HG02884 (cell line): Measurements from ENCODE around the gene ATP8A2.

Source experiments
- ATAC-seq: cut with Tn5 transposase; IDR thresholded peaks from one replicate; pipeline ENCODE4 v1.9.1; 2021; ENCODE audit warnings: mild to moderate bottlenecking, moderate library complexity; ENCODE audit not compliant: unreplicated experiment

Gene ATP8A2

DNA sequence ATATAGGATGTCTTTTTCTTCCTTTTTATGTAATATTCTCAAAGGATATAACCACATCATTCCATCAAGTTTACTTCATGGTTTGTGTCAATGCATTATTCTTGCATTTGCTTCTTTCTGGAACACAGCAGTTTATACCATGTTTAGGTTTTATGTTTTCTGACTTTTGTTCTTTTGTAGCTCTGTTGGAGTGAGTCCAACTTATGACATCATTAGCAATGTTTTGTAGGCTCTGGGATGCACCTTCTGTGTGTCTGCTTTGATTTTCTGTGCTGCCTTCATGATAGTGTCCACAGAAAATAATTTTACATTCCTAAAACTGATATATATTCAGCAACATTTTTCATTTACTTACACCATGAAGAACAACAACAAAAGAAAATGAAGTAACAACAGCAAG is 611.1 kb downstream of the ATP8A2 start:
- ATAC-seq: no peak

DNA sequence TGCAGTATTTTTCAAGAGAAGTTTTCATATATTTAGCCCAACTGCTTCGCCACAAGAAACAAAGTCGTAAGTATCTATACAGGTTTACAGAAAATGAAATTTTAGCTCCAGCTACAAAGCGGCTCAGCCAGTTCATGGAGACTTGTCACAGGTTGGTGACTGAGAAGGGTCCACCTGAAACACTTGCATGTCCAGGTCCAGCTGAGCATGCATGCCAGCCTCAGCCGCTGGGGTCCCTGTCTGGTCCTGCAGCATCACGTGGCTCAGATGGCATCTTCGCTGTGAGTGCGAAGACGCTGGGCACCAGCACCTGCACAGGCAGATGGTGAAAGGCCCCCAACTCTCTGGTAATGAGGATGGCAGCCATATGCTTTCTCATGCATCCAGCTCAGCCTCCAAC is 616.2 kb downstream of the ATP8A2 start:
- no peak for ATAC-seq

DNA sequence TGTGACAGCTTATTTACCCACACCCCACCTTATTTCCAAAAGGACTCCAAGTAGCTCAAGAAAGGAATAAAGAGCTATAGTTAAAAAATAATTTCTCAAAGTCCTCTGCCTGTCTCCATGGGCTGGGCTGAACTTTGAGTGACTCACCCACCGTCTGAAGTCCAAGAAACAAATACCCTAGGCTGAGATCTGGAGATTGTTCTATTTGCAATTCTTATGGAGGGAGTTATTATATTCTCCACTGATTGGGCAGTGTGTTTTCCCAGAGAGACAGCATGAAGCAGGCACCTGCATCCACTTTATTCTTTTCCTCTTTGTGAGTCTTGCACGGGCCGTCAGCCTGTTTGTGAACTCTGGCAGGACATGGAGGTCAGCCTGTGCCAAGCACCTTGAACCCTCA is 616.9 kb downstream of the ATP8A2 start:
- no peak for ATAC-seq

DNA sequence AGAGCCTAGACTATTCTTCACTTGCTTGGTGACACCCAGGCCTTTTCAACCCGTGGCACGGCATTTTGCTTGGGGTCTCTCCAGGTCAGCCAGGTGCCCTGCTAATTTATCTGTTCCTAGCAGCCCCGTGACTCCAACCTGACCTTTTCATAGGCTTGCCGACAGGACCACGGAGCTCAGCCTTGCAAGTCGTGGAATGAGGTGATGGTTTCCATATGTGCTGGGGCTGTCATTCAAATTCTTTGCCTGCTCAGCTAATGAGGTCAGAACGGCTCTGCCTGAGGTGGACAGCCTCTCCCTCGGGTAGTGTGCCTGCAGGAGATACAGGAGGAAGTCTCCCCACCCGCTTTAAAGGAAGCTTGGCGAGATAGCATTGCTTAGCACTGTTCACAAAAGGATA is 619.0 kb downstream of the ATP8A2 start:
- no peak for ATAC-seq

DNA sequence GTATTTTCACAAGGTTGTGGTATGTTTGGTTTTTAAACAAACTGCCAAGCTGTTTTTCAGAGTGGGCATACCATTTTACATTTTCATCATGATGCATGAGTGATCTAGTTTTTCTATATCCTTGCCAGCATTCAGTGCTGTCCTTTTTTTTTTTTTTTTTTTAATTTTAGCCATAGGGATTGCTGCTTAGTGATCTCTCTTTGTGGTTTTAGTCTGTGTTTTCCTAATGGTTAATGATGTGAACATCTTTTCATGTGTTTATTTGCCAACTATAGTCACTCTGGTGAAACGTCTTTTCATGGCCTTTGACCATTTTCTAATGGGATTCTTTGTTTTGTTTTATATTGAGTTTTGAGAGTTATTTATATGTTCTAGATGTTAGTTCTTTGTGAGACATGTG is 620.3 kb downstream of the ATP8A2 start:
- no peak for ATAC-seq

DNA sequence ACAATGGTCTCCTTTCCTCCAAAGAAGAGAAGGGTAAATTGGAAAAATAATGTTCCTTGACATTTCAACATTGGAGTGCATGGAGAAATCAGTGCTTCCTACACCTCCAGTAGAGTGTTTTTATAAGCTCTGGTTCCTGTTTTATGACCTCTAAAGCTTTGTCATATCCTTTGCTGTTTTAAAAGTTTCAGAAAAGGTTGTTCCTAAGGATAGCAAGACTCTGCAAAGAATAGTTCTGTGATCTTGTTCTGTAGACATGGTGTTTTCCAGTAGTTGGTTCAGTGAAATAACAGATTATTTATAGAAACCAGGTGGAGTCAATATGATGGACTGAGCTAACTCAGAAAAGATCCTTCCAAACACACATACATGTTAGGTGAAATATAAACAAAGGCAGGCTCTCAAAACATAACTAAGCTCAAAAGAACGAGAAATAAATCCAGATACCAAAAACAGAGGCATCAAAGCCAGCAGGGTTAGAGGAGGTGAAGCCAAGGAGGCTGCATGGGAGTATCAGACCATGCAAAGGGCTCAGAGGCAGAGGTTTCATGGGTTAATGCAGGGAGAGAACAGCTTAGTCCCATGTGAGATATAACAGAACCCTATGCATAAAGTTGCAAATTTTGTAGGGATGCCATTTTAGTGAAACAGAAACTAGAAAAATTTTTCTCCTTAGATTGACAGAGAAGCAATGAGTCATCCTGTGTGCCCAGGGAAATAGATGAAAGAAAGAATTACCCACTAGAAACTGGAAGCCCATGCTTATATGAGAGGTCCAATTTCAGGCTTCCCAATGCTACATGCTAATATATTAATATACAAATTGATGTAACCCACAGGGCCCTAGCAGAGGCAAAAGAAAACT is 635.7 kb downstream of the ATP8A2 start:
- ATAC-seq: no peak

DNA sequence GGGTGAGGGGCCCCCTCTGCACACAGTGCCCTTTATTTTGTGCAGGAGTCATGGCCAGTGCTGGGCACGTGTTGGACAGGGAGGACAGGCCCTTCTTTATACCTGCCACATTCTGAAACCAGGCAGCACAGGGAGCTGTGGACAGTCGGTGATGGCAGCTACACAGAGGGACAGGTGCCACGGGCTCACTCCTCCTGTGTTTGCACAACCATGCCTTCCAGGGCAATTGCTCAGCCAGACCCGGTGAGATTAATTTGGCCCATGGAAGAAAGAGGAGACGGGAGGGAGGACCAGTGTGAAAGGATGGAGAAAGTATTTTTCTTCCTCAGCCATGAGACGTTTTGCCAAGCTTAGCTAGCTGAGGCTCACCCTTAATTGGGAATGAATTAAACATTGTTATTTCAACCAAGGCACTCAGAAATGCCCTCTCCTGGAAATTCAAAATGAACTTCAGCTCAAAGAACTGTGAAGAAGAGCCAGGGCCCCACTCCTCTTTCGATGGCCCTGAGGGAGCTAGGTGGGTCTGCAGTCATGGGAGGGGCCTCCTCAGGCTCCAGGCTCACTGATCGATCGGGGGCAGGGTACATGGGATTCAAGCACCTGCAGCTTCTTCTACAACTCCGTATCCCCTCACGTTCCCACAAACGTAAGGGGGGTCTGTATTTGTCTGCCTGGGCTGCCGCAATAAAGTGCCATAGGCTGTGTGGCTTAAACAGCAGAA is 638.9 kb downstream of the ATP8A2 start:
- no peak for ATAC-seq

DNA sequence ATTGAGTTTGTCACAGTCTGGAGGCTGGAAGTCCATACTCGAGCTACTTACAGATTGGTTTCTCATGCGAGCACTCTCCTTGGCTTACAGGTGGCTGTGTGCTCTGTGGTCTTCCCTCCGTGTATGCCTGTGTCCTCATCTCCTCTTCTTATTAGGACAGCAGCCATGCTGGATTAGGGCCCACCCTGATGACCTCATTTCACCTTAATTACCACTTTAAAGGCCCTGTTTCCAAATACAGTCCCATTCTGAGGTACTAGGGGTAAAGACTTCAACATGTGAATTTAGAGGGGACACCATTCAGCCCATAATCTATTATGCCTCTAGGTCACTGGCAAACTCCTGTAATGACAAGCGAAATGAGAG is 639.4 kb downstream of the ATP8A2 start:
- ATAC-seq: no peak

DNA sequence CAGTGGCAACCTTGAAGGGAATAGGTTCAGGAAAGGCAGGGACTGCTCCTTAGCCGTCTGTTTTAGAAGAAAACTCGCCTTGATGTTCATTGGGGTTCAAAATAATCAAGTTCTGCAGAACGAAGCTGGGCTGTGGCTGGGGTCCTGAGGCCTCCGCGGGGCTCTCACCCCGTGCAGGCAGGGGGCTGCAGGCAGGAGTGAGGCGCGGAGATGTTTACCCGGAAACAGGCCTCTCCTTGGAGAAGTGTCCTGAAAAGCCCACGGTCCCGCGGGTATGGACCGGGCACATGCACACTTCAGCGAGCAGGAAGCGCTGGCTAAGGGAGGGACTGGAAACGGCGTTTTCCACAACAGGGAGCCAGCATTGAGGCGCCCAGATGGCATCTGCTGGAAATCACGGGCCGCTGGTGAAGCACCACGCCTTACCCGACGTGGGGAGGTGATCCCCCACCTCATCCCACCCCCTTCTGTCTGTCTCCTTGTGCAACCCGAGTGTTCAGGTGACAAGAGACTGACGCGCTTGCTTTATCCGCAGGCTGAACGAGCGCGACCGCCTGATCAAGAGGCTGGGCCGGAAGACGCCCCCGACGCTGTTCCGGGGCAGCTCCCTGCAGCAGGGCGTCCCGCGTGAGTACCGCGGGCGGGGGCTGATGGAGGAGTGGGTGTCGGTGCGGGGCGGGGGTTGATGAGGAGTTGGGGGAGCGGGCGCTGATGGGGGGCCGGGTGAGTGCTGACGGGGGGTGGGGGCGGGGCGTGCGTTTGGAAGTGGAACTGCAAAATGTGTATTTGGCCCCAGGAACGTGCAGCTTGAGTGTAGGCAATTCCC is 640.4 kb downstream of the ATP8A2 start:
- ATAC-seq: no peak

DNA sequence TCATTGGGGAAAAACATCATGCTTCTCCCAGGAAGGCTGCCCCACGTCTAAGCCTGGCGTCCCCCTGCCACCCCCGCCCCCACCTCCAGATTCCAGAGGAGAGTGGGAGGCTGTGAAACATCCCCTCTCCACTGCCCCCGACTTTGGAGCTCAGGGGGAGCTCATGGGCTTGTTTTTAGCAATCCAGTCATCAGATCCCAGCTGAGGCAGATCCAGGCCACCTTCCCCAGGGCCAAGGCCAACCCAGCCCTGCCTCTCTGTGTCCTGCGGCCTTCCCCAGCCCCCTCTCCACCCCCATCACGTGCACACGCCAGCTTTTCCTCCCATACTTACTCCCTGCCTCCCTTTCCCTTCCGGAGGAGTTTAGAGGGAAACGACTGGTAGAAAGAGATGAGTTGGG is 641.2 kb downstream of the ATP8A2 start:
- no peak for ATAC-seq

DNA sequence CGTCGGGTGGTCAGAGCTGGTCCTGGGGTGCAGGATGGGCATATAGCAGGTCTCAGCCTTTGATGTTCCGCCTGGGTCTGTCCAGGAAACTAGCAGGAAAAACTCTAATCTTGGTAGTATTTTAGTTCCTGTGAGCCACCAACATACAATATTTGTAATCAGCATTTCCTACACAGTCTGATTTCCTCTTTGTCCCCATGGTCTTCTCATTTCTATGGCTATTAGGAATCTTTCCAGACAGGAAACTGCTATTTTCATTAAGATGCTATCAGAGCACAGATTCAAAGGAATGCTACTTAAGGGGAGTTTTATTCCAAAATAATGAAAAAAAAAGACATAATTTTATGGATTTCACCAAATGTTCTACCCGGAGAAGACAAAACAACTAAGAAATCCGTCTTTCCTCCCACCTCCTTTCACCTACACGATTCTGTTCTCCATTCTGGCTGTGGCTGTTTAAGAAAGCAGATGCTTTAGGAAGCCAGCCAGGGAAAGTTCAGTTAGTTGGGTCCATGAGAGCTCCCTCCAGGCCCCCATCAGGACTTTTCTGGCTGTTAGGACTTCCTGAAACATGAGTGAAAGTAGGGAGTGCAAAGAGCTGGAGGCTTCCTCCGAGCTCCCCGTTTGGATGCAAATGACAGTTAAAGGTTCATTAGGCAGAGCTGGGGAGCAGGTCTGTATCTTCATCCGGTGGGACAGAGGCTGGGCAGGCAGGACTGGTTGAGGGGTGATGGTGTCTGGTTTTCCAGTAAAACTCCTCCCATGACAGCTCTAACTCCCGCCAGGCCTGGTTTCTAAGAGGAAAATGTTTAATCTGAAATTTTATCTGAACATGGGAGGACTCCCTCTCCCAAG is 643.7 kb downstream of the ATP8A2 start:
- no peak for ATAC-seq

DNA sequence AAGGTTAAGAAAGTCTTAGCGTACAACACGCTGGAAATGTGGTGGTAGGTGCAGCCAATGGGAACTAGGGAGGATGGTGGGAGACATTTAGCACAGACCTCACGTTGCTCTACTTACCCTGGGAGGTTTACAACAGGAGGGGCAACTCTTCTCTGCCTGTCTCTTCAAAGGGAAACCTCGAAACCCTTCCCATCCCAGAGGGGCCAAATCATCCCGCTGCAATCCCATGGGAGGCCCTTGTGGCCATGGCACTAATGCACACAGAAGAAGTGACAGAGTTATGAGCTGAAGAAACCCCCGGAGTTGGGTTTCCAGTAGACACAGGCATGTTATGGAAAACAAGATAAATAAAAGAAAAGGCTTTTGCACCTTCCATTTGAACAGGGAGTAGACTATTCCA is 644.4 kb downstream of the ATP8A2 start:
- no peak for ATAC-seq

DNA sequence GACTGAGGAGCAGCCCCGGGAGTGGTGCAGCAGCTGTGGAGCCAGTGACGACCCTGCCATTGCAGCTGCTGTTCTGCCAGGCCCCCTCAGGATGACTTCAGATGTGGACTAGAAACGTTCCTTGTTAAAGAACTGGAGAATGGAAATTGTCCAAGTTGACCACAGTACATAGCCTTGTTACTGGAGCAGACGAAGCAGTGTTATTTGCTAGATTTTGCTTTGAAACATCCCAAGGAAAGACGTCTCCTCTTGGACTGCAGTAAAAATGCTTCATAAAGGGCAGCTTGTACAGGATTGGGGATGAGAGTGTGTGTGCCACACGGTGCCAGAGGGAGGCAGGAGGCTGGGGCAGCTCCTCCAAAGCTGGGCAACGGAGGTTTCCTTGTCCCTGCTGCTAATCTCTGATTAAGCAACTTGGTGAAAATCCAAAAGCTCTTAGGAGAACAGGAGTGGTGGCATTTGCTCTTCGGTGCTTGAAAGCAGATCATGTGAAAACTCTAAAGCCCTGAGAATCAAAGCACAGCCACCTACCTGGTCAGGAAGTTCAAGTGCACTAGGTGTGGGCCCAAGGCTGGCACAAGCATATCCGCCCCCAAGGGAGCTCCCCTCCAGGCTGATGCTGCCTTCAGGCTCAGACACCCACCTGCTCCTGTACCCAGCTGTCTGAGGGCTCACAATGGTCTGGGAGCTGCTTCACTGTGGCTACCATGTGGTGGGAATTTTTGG is 645.6 kb downstream of the ATP8A2 start:
- ATAC-seq: no peak

DNA sequence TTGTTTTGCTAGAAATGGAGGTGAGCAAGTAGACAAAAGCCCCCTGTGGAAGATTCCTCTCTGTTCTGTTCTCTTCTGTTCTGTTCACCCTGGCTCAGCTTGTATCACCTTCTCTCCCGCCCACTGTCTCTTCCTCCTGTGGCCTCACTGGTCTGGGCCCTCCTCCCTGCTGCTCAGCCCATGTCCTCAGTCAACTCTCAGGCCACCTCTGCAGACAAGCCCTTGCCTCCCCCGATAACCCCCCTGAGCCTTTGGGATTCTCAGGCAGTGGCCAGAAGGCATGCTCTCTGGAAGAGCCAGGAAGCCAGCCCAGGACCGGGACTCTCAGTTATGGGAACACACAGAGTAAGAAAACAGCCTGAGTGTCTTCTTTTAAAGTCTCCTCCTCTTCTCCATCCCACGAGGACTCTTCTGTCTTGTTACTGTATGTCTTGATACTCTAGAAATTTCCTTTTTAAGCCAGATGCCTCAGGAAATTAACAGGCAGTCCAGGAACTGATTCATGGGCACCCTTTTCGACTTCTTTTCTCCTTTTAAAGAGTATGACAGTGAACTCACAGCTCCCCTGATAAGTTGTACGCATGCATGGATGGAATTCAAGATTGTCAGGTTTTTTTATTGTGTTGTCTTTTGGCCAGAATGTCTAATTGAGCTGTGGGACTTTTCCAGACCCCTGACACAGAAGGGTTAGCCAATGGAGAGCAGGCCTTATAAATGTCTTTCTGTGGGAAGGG is 646.3 kb downstream of the ATP8A2 start:
- ATAC-seq: no peak

DNA sequence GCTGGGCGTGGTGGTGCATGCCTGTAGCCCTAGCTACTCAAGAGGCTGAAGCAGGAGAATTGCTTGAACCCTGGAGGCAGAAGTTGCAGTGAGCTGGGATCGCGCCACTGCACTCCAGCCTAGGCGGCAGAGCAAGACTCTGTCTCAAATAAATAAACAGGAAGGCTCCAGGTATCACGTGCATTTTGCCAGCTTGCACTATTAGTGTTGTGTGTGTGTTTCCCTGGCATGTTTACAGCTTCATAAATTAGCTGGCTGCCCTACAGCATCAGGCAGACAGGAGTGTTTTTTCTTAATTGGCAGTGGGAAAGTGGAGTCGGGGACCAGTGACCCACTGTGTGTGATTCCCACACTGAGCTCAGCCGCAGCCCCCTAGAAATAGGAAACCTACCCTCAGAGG is 647.5 kb downstream of the ATP8A2 start:
- ATAC-seq: no peak

DNA sequence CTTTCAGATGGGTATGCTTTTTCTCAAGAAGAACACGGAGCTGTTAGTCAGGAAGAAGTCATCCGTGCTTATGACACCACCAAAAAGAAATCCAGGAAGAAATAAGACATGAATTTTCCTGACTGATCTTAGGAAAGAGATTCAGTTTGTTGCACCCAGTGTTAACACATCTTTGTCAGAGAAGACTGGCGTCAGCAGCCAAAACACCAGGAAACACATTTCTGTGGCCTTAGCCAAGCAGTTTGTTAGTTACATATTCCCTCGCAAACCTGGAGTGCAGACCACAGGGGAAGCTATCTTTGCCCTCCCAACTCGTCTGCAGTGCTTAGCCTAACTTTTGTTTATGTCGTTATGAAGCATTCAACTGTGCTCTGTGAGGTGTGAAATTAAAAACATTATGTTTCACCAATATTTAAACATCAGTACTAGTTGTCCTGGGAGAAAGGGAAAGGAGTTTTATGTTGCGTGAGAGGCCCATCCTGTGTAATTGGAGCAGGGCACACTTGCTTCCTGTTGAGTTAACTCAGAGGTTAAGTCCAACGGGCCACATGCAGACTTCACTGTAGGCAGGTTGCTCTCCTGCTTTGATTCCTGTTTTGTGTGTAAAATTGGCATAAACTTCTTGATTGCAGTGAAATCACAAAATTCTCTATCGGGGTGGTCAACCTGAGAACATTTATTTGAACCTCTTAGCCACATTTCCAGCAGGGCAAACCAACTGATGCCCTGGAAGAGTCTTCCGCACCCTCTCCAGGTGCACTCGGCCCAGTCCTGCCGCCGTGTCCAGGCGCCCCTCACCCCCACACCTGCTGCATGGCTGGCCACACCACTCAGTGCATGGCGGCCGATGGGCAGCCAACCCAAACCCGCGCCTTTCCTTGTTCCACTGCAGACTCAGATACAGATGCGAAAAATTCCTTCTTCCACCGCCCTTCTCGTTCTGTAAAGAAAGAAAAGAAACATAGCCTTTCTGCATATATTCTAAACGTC is 648.4 kb downstream of the ATP8A2 start:
- no peak for ATAC-seq

DNA sequence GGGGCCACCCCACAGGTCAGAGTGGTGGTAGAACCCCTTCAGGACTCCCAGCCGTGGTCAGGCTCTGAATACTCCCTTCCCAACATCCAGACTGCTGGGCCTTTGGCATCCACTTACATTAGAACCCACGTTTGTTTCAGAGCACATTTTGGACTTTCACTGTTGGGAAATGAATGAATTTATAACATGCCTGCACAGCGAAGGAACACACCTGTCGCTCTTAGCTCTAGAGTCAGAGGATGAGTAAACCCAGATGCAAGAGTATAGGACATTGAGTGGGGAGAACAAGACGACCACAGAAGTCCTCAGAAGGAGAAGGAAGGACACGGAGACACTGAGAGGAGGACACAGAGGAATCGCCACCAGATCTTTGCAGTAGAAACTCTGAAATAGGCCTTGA is 649.1 kb downstream of the ATP8A2 start:
- ATAC-seq: no peak

DNA sequence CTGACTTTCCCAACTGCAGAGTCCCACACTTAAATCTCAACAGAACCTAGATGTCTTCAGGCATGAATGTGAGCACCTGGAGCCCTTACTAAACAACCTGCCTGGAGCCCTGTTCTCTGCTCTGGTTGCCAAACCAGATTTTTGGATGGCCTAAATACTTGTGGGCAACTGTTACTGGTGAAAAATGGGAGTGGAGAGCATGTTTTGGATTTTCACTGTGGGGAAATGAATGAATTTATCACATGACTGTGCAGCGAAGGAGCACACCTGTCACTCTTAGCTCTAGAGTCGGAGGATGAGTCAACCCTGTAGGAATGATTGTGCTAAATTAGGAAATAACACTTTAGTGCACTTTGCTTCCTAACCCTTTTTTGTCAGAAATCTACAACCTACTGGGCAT is 649.7 kb downstream of the ATP8A2 start:
- ATAC-seq: no peak
